Measurements from ENCODE around the gene RAB40C. TPM values are rescaled to one million over a fixed set of nuclear protein-coding genes. Genes with fewer than 3 reads are reported as not detected.

RAB40C gene
- total and polyA plus RNA-seq, 9 of the 15 experiments (the other 6 are each of a cell fraction or from before 2014, with no cell fraction given), result 0.17 to 23.4 (median 8.7) TPM

DNA sequence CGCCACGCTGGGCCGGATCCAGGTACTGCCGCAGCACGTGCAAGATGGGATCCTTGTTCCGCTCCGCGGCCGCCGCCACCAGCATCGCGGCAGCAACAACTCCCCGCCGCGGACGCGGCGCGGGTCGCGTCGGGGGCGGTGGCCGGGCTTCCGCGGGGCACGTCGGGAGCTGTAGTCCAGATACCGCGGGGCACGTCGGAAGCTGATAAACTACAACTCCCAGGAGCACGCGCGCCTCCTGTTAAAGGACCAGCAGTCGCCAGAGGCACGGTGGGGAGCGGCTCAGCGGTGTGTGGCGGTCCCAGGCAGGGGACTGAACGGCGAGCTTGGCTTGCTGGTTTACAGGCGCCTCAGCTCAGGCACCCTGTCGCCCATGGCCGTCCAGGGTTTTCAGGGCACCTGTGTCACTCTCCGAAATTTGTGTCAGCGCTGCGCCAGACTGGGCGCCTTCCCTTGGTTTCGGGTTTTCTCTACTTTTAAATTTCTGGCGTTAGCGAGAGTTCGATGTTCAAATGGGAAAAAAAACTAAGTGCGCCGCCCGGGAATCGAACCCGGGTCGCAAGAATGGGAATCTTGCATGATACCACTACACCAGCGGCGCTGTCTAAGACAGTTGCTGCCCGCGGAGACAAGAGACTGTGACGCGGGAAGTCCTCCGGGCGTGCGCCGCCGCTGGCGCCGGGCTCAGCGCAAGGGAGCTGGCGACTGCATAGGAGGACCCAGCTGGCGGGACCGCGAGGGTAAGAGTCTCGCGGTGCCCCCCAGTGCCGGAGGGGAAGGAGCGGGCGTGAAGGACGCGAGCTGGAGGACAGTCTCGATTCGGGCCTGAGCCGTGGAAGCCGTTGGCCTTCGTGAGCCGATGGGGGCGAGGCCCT lies 46.6 kb downstream of the RAB40C start, which contains the start of gene METTL26 (continued):
- TF ChIP-seq ZNF584 (CRISPR knock-in tag; IDR thresholded peaks at IDR 0.05; ENCODE audit: low read depth) (peak; percentile 51; the same call in 1 of the 2 replicates), ARID2 (IDR thresholded peaks at IDR 0.05) (no peak), FOXK1 (CRISPR knock-in tag; IDR thresholded peaks at IDR 0.05; ENCODE audit: borderline replicate concordance) (no peak), KDM2B (CRISPR knock-in tag; IDR thresholded peaks at IDR 0.05) (peak; percentile 85; the same call in 1 of the 2 replicates), MCM2 (IDR thresholded peaks at IDR 0.05; ENCODE audit: low read depth) (no peak), HNRNPL (IDR thresholded peaks at IDR 0.05; ENCODE audit: low read depth, low read length) (peak; percentile 69; the same call in 1 of the 2 replicates), NFATC3 (IDR thresholded peaks at IDR 0.05) (no peak), IRF2 (CRISPR knock-in tag; IDR thresholded peaks at IDR 0.05) (no peak), PHTF2 (CRISPR knock-in tag; IDR thresholded peaks at IDR 0.05) (no peak), SNIP1 (IDR thresholded peaks at IDR 0.05; ENCODE audit: low read depth) (no peak), RBM17 (IDR thresholded peaks at IDR 0.05; ENCODE audit: borderline replicate concordance, low read depth, low read length) (no peak), POLR2B (IDR thresholded peaks at IDR 0.05; ENCODE audit: low read depth, partially characterized antibody) (peak; percentile 51), DACH1 (IDR thresholded peaks at IDR 0.05; ENCODE audit: partially characterized antibody) (no peak), HMGN3 (IDR thresholded peaks at IDR 0.05; ENCODE audit: borderline replicate concordance, extremely low read depth, insufficient read length, low read depth, low read length) (peak; percentile 94), ZFP30 (CRISPR knock-in tag; IDR thresholded peaks at IDR 0.05; ENCODE audit: borderline replicate concordance) (no peak), MCM7 (IDR thresholded peaks at IDR 0.05) (no peak), CHD2 (IDR thresholded peaks at IDR 0.05; ENCODE audit: low read depth, low read length) (peak; percentile 85), SAP30 (IDR thresholded peaks at IDR 0.05; ENCODE audit: borderline replicate concordance, insufficient read depth, low read depth, low read length, poor library complexity, severe bottlenecking) (peak; percentile 77)
- TF ChIP-seq, protein P1, sequence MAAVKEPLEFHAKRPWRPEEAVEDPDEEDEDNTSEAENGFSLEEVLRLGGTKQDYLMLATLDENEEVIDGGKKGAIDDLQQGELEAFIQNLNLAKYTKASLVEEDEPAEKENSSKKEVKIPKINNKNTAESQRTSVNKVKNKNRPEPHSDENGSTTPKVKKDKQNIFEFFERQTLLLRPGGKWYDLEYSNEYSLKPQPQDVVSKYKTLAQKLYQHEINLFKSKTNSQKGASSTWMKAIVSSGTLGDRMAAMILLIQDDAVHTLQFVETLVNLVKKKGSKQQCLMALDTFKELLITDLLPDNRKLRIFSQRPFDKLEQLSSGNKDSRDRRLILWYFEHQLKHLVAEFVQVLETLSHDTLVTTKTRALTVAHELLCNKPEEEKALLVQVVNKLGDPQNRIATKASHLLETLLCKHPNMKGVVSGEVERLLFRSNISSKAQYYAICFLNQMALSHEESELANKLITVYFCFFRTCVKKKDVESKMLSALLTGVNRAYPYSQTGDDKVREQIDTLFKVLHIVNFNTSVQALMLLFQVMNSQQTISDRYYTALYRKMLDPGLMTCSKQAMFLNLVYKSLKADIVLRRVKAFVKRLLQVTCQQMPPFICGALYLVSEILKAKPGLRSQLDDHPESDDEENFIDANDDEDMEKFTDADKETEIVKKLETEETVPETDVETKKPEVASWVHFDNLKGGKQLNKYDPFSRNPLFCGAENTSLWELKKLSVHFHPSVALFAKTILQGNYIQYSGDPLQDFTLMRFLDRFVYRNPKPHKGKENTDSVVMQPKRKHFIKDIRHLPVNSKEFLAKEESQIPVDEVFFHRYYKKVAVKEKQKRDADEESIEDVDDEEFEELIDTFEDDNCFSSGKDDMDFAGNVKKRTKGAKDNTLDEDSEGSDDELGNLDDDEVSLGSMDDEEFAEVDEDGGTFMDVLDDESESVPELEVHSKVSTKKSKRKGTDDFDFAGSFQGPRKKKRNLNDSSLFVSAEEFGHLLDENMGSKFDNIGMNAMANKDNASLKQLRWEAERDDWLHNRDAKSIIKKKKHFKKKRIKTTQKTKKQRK (IDR thresholded peaks at IDR 0.05; ENCODE audit: borderline replicate concordance, low read depth, low read length), result no peak
- TF ChIP-seq, protein P2, sequence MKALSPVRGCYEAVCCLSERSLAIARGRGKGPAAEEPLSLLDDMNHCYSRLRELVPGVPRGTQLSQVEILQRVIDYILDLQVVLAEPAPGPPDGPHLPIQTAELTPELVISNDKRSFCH (CRISPR knock-in tag; IDR thresholded peaks at IDR 0.05), result no peak
- TF ChIP-seq, protein P2 (tag; IDR thresholded peaks at IDR 0.05), result peak; percentile 67
- TF ChIP-seq, protein P3, sequence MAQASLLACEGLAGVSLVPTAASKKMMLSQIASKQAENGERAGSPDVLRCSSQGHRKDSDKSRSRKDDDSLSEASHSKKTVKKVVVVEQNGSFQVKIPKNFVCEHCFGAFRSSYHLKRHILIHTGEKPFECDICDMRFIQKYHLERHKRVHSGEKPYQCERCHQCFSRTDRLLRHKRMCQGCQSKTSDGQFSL (CRISPR knock-in tag; IDR thresholded peaks at IDR 0.05), result 0 out of 2 replicates have a peak, but pooled peaks have one; percentile 50
- TF ChIP-seq, protein P3 (tag; IDR thresholded peaks at IDR 0.05), result no peak
